Measurements from ENCODE around the gene ASAP2.

DNA sequence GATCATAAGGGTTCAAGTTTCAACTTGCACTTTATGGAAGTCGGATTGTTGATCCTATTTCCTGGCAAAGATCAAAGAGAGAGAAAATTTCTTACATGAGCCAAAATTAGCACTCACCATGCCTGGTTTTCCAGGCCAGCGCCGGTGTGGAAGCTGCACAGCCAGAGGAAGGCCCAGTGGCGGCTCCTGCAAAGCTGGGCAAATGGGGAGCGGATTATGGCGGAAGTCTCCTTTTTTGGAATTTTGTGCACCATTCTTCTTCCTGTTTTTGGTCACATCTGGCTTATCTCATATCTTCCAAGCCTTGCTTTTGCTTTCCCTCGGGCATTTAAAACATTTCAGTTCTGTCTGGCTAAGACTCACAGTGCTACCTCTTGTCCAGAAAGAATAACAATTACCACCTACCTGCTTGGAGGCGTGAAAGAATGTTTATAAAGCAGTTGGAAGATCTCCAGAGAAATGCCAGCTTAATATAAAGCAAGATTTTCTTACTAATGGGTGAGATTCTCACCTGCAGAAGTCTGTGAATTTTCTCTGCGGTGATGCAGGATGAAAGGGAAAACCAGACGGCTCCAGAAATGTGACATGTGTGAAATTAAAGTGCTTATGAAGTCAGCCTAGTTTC is 94.3 kb downstream of the ASAP2 start:
- TF ChIP-seq, protein P1, sequence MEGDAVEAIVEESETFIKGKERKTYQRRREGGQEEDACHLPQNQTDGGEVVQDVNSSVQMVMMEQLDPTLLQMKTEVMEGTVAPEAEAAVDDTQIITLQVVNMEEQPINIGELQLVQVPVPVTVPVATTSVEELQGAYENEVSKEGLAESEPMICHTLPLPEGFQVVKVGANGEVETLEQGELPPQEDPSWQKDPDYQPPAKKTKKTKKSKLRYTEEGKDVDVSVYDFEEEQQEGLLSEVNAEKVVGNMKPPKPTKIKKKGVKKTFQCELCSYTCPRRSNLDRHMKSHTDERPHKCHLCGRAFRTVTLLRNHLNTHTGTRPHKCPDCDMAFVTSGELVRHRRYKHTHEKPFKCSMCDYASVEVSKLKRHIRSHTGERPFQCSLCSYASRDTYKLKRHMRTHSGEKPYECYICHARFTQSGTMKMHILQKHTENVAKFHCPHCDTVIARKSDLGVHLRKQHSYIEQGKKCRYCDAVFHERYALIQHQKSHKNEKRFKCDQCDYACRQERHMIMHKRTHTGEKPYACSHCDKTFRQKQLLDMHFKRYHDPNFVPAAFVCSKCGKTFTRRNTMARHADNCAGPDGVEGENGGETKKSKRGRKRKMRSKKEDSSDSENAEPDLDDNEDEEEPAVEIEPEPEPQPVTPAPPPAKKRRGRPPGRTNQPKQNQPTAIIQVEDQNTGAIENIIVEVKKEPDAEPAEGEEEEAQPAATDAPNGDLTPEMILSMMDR (optimal IDR thresholded peaks at IDR 0.05 in 1 of 3, IDR thresholded peaks at IDR 0.05 in 1 of 3, conservative IDR thresholded peaks at IDR 0.05 in 1 of 3; ENCODE audit: extremely low read depth in 1 of 3, insufficient read depth in 2 of 3, low read length in 3 of 3): no peak
- TF ChIP-seq EZH2 (IDR thresholded peaks at IDR 0.05; ENCODE audit: low read length): no peak
